ENCODE results near the gene DSTN.

The DSTN gene

DNA sequence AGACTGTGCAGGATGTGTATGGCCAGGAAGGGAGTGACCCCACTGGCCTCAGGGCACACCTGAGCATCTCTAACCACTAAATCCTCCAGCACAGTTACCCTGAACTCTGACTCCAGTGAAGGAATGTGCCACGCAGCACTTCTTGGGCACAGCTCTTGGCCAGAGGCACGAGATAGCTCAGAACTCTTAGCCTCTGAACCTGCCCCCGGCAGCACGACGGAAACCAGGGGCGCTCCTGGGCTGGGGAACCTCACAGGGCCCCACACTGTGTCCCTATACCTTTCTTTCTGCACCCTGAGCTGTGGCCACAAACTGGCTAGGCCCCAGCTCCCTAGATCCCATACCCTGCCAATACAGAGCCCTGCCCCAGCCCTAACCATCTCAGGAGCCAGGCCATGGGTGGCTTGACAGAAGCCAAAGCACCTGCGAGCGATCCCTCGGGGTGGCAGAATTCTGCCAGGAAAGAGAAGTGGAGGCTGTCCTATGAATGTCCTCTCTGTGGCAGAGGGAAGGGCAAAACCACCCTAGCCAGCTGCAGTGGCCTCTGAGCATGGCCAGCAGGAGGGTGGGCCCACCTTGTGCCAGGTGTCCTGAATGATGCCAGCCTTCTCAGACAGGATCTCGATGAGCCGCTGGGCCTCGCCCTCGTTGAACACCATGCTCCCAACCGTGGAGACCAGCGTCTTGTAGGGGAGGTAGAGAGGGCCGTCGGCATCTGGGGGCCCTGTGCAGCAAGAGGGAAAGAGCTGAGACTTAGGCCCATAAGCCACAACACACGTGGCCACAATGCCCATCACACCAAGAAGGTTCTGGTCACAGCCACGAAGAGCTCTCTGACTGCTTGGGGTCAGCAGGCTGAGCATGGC lies 72.8 kb downstream of the DSTN start:
- no peaks in the 10 kb centered on the region for H4K20me1 ChIP-seq (ENCODE audit: insufficient read depth, low read length, poor library complexity, severe bottlenecking)
- no peak overlapping the region for H3K9ac ChIP-seq (ENCODE audit: low read depth, low read length, poor library complexity, severe bottlenecking)
- no peak overlapping the region for H3K4me2 ChIP-seq (ENCODE audit: low read depth, low read length, poor library complexity, severe bottlenecking)
- peaks cover 13% of the 10 kb centered on the region for H3K4me1 ChIP-seq (ENCODE audit: insufficient read depth, low read length, poor library complexity, severe bottlenecking)
- no peaks in the 10 kb centered on the region for H3K27me3 ChIP-seq (ENCODE audit: insufficient read depth, low read length, poor library complexity, severe bottlenecking)
- H3K9me3 ChIP-seq (ENCODE audit: insufficient read depth, low read depth, low read length), result no peaks in the 10 kb centered on the region
- H3K4me3 ChIP-seq (ENCODE audit: low read length, poor library complexity, severe bottlenecking), result no peak overlapping the region
- no peak for TF ChIP-seq EZH2phosphoT487 (IDR thresholded peaks at IDR 0.05; ENCODE audit: borderline replicate concordance)
- TF ChIP-seq, protein P1, sequence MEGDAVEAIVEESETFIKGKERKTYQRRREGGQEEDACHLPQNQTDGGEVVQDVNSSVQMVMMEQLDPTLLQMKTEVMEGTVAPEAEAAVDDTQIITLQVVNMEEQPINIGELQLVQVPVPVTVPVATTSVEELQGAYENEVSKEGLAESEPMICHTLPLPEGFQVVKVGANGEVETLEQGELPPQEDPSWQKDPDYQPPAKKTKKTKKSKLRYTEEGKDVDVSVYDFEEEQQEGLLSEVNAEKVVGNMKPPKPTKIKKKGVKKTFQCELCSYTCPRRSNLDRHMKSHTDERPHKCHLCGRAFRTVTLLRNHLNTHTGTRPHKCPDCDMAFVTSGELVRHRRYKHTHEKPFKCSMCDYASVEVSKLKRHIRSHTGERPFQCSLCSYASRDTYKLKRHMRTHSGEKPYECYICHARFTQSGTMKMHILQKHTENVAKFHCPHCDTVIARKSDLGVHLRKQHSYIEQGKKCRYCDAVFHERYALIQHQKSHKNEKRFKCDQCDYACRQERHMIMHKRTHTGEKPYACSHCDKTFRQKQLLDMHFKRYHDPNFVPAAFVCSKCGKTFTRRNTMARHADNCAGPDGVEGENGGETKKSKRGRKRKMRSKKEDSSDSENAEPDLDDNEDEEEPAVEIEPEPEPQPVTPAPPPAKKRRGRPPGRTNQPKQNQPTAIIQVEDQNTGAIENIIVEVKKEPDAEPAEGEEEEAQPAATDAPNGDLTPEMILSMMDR (conservative IDR thresholded peaks at IDR 0.05; ENCODE audit: low read length), result no peak
- H2AFZ ChIP-seq (ENCODE audit: low read length), result no peak overlapping the region
- H3K36me3 ChIP-seq (ENCODE audit: insufficient read depth, low read length), result peaks cover 45% of the 10 kb centered on the region; the same call in 1 of the 2 replicates
- no peaks in the 10 kb centered on the region for H3F3A ChIP-seq (ENCODE audit: low read depth)
- H3K9me2 ChIP-seq (replicated peaks; ENCODE audit: low read depth, low read length), result no peaks in the 10 kb centered on the region
- H3K79me2 ChIP-seq (ENCODE audit: insufficient read depth, low read length), result peaks cover 40% of the 10 kb centered on the region; the same call in 1 of the 2 replicates

DNA sequence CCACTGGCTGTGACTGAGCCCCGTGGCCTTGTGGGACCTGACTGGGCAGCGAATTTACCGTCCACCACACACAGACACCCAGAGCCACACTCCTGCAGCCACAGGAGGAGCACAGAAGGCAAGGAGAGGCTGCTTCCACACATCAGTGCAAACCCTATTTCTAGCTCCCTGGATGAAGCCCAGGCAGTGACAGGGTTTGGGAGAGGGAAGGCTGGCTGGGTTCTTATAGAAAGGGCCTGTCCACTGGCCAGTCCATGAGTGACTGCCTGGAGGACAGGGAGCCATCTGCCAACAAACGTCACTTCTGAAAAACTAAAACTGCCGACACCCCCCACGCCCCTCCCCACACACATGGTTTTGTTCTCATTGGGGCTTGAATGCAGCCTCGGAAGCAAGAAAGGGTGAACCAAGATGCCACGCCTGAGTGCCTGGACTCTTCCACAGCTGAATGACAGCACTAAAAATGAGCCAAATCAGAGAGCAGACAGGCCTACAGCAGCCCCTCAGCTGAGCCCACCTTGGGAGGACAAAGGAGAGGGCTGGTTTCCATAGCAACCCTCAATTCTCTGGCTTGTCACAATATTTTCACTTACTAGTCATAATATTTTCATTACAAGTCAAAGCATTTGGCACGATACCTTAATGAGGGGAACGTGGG lies 73.8 kb downstream of the DSTN start:
- Histone ChIP-seq H3K9me3 (ENCODE audit: insufficient read depth, low read depth, low read length) (no peaks in the 10 kb centered on the region), H3K79me2 (ENCODE audit: insufficient read depth, low read length) (peaks cover 45% of the 10 kb centered on the region; the same call in 1 of the 2 replicates), H2AFZ (ENCODE audit: low read length) (no peak overlapping the region), H3K4me2 (ENCODE audit: low read depth, low read length, poor library complexity, severe bottlenecking) (no peak overlapping the region), H3K36me3 (ENCODE audit: insufficient read depth, low read length) (peaks cover 35% of the 10 kb centered on the region; the same call in 1 of the 2 replicates), H3K4me1 (ENCODE audit: insufficient read depth, low read length, poor library complexity, severe bottlenecking) (peaks cover 23% of the 10 kb centered on the region), H3K9ac (ENCODE audit: low read depth, low read length, poor library complexity, severe bottlenecking) (no peak overlapping the region), H3K4me3 (ENCODE audit: low read length, poor library complexity, severe bottlenecking) (no peak overlapping the region), H3F3A (ENCODE audit: low read depth) (no peaks in the 10 kb centered on the region), H3K27me3 (ENCODE audit: insufficient read depth, low read length, poor library complexity, severe bottlenecking) (no peaks in the 10 kb centered on the region), H3K9me2 (replicated peaks; ENCODE audit: low read depth, low read length) (no peaks in the 10 kb centered on the region), H4K20me1 (ENCODE audit: insufficient read depth, low read length, poor library complexity, severe bottlenecking) (no peaks in the 10 kb centered on the region)
- TF ChIP-seq EZH2phosphoT487 (IDR thresholded peaks at IDR 0.05; ENCODE audit: borderline replicate concordance), result no peak
- TF ChIP-seq, protein P1 (conservative IDR thresholded peaks at IDR 0.05; ENCODE audit: low read length), result no peak

DNA sequence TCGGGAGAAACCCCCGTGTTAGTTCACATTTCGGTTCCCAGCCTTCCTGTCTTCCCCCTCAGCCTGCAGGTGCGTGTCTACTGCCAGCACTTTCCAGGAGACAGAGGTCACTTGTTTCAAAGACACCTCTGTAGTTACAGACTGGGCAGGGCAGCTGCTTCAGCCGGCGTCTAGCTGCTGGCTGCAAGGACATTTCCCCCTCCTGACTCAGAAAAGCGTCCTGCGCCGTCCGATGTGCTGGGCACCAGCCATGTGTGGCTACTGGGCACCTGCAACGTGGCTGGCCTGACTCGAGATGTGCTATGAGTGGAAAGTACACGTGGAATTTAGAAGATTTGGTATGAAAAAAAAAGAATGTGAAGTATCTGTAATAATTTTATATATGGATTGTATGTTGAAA lies 74.6 kb downstream of the DSTN start:
- H3K79me2 ChIP-seq (ENCODE audit: insufficient read depth, low read length), result peaks cover 45% of the 10 kb centered on the region; the same call in 1 of the 2 replicates

More for the DNA sequence above, 74.6 kb downstream of the DSTN start:
- Histone ChIP-seq H4K20me1 (ENCODE audit: insufficient read depth, low read length, poor library complexity, severe bottlenecking) (no peaks in the 10 kb centered on the region), H2AFZ (ENCODE audit: low read length) (no peak overlapping the region), H3K4me2 (ENCODE audit: low read depth, low read length, poor library complexity, severe bottlenecking) (no peak overlapping the region), H3K9me3 (ENCODE audit: insufficient read depth, low read depth, low read length) (no peaks in the 10 kb centered on the region), H3F3A (ENCODE audit: low read depth) (no peaks in the 10 kb centered on the region), H3K36me3 (ENCODE audit: insufficient read depth, low read length) (peaks cover 28% of the 10 kb centered on the region; the same call in 1 of the 2 replicates), H3K4me3 (ENCODE audit: low read length, poor library complexity, severe bottlenecking) (no peak overlapping the region), H3K4me1 (ENCODE audit: insufficient read depth, low read length, poor library complexity, severe bottlenecking) (peaks cover 29% of the 10 kb centered on the region), H3K27me3 (ENCODE audit: insufficient read depth, low read length, poor library complexity, severe bottlenecking) (no peaks in the 10 kb centered on the region), H3K9ac (ENCODE audit: low read depth, low read length, poor library complexity, severe bottlenecking) (no peak overlapping the region), H3K9me2 (replicated peaks; ENCODE audit: low read depth, low read length) (no peaks in the 10 kb centered on the region)
- TF ChIP-seq EZH2phosphoT487 (IDR thresholded peaks at IDR 0.05; ENCODE audit: borderline replicate concordance), result no peak
- TF ChIP-seq, protein P1 (conservative IDR thresholded peaks at IDR 0.05; ENCODE audit: low read length), result no peak

All from Loucy (cell line).